Esophagus muscularis mucosa (tissue), 4 donors: Measurements from ENCODE around the gene THOP1. TPM values are rescaled to one million over a fixed set of nuclear protein-coding genes. Genes with fewer than 3 reads are reported as not detected.
"Not testable (repeated sequence)": the region's sequence is repeated elsewhere in the genome, so short reads cannot be mapped to it uniquely, and the experiment has no call there.

Experiments used
- DNase-seq: peaks from one replicate; pipeline ENCODE4 v3.0.0-alpha.2; 2017; ENCODE audit errors: extremely low spot score
- H3K27ac ChIP-seq, 4 donors: fragments of 200-600 bp; sonication (generic); replicated peaks in 1 of 4; 1 replicate in 3 of 4; 2 replicates in 1 of 4; pipeline ENCODE4 v1.5.1; 2016 to 2019; ENCODE audit warnings: mild to moderate bottlenecking in 1 of 4
- H3K27me3 ChIP-seq, 4 donors: fragments of 200-600 bp; sonication (generic); one replicate each; pipeline versions ENCODE4 v1.5.1 to v1.6.0; 2016 to 2019
- H3K36me3 ChIP-seq, 4 donors: fragments of 200-600 bp; sonication (generic); one replicate each; pipeline ENCODE4 v1.5.1; 2016 to 2019
- H3K4me1 ChIP-seq, 4 donors: fragments of 200-600 bp; sonication (generic); one replicate each; pipeline ENCODE4 v1.5.1; 2016 to 2019
- H3K4me3 ChIP-seq, 4 donors: fragments of 200-600 bp; sonication (generic); 1 replicate in 2 of 4; 2 replicates in 2 of 4; pipeline ENCODE4 v1.5.1; 2016 to 2019; ENCODE audit warnings: mild to moderate bottlenecking in 4 of 4, moderate library complexity in 1 of 4
- H3K9me3 ChIP-seq, 4 donors: fragments of 200-600 bp; sonication (generic); 1 replicate in 3 of 4; 2 replicates in 1 of 4; pipeline ENCODE4 v1.5.1; 2016 to 2019
- CTCF ChIP-seq, 3 experiments: fragments of 200-600 bp in 2 of 3; fragments of 450-650 bp in 1 of 3; sonication (generic) in 2 of 3; IDR thresholded peaks; one replicate each; pipeline ENCODE4 v1.5.1; 2017 to 2019; ENCODE audit warnings: antibody characterized with exemption in 3 of 3, mild to moderate bottlenecking in 2 of 3, moderate library complexity in 1 of 3
- EP300 ChIP-seq: sonication (generic); formaldehyde crosslinking; IDR thresholded peaks from one replicate; pipeline ENCODE4 v1.6.1; 2017; ENCODE audit warnings: antibody characterized with exemption
- POLR2A ChIP-seq: fragments of 450-650 bp; IDR thresholded peaks from one replicate; pipeline ENCODE4 v1.6.1; 2017; ENCODE audit warnings: antibody characterized with exemption, moderate library complexity, mild to moderate bottlenecking, low read depth
- POLR2AphosphoS5 ChIP-seq, 2 donors: sonication (generic); formaldehyde crosslinking; IDR thresholded peaks; one replicate each; pipeline ENCODE4 v1.6.1; 2017; ENCODE audit warnings: antibody characterized with exemption in 2 of 2
- WGBS: methylation state at CpG from one replicate; pipeline ENCODE4 v1.1.5; 2018; 5-methylcytosine and 5-hydroxymethylcytosine counted together
- intact Hi-C: fragments of 100-400 bp; cut with DNase I; formaldehyde crosslinking; loops from one replicate; pipeline ENCODE4 v1.15.1; 2023
- total RNA-seq, 4 donors: library from RNA; depleted of rRNA; stranded (reverse); fragments of >200 nt; gene quantifications; one replicate each; pipeline versions ENCODE4 v1.1.0 to v1.2.1, GENCODE V29; 2016

The THOP1 gene
- total RNA-seq, 4 donors from 2014 or later, result 22.8 to 65.3 (median 42.4) TPM

GRCh38 chr19:2790557-2791271, 5.4 kb downstream of the THOP1 start:
- intact Hi-C loops, result no loop called here
- 90% methylated on average over 24 of the region's 32 CpGs for WGBS
- no peak overlapping the region for H3K4me3 ChIP-seq
- H3K27ac ChIP-seq, result no peak overlapping the region
- peaks cover 8 to 17% (median 9%) of the 10 kb centered on the region in 4 donors for H3K4me1 ChIP-seq
- DNase-seq, result no peak
- H3K27me3 ChIP-seq, result no peaks in the 10 kb centered on the region
- TF ChIP-seq EP300 (no peak), CTCF (IDR thresholded peaks at IDR 0.05) (no peak), POLR2A (no peak), POLR2AphosphoS5 (IDR thresholded peaks at IDR 0.05) (no peak)
- no peaks in the 10 kb centered on the region for H3K9me3 ChIP-seq
- peaks cover 12 to 64% (median 49%) of the 10 kb centered on the region in 4 donors for H3K36me3 ChIP-seq

DNA sequence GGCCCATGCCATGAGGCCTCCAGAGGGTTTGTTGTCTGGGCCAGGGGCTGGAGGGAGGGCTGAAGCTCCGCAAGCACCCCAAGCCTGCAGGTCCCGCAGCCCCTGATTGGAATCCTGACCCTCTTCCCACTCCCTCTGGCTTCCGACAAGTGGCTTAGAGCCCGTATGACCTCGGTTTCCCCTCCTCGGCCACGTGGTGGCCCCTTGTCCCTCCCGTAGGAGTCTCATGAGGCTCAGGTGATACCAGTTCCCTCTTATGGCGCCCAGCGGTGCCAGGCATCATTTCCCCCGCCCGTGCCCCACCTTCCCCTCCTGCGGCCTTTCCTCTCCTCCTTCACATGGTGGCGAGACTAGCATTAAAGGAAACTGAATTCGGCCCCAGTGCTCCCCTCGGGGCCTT, 6.1 kb downstream of the THOP1 start:
- no peak overlapping the region for H3K4me3 ChIP-seq
- no peaks in the 10 kb centered on the region for H3K9me3 ChIP-seq
- no peaks in the 10 kb centered on the region for H3K27me3 ChIP-seq
- H3K4me1 ChIP-seq, result peaks cover under 1 to 10% (median 1%) of the 10 kb centered on the region in 4 donors
- TF ChIP-seq POLR2AphosphoS5 (IDR thresholded peaks at IDR 0.05) (no peak), EP300 (no peak), CTCF (IDR thresholded peaks at IDR 0.05) (no peak), POLR2A (no peak)
- no peak for DNase-seq
- H3K27ac ChIP-seq, result no peak overlapping the region
- 93% methylated on average over 16 of the region's 16 CpGs for WGBS
- intact Hi-C loops, result no loop called here
- H3K36me3 ChIP-seq, result peaks cover 13 to 72% (median 54%) of the 10 kb centered on the region in 4 donors

- Histone ChIP-seq H3K36me3 (peaks cover 13 to 76% (median 57%) of the 10 kb centered on the region in 4 donors), H3K4me1 (peaks cover 0 to 6% (median 2%) of the 10 kb centered on the region in 4 donors), H3K9me3 (no peaks in the 10 kb centered on the region), H3K27ac (no peak overlapping the region), H3K4me3 (no peak overlapping the region), H3K27me3 (no peaks in the 10 kb centered on the region)
- WGBS, result 91% methylated on average over 16 of the region's 16 CpGs
- TF ChIP-seq POLR2AphosphoS5 (IDR thresholded peaks at IDR 0.05), result no peak
- no peak for TF ChIP-seq EP300
- TF ChIP-seq CTCF (IDR thresholded peaks at IDR 0.05), result no peak
- no peak for TF ChIP-seq POLR2A
- no peak for DNase-seq
- intact Hi-C loops, result no loop called here
Measured at GRCh38 chr19:2791876-2792275, 6.6 kb downstream of the THOP1 start.

DNA sequence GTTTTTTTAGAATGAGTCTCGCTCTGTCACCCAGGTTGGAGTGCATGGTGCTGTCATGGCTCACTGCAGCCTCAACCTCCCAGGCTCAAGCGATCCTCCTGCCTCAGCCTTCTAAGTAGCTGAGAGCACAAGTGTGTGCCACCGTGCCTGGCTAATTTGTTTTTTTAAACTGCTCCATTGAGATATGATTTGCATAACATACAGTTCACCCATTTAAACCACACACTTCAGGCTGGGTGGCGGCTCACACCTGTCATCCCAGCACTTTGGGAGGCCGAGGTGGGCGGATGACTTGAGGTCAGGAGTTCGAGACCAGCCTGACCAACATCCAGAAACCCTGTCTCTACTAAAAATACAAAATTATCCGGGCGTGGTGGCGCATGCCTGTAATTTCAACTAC, 7.4 kb downstream of the THOP1 start:
- H3K4me1 ChIP-seq, H3K27ac ChIP-seq, intact Hi-C loops, DNase-seq, H3K27me3 ChIP-seq, H3K9me3 ChIP-seq, H3K4me3 ChIP-seq: not testable (repeated sequence)
- WGBS, result 98% methylated on average over 10 of the region's 10 CpGs
- H3K36me3 ChIP-seq, result peaks cover 13 to 84% (median 60%) of the 10 kb centered on the region in 4 donors

GRCh38 chr19:2793126-2793525, 7.8 kb downstream of the THOP1 start:
- no peak for TF ChIP-seq POLR2AphosphoS5 (IDR thresholded peaks at IDR 0.05)
- TF ChIP-seq POLR2A, result no peak
- no peak for TF ChIP-seq CTCF (IDR thresholded peaks at IDR 0.05)
- TF ChIP-seq EP300, result no peak
- intact Hi-C loops, result no loop called here

More at GRCh38 chr19:2793126-2793525, 7.8 kb downstream of the THOP1 start:
- H3K4me3 ChIP-seq, result no peak overlapping the region
- WGBS, result 96% methylated on average over 7 of the region's 7 CpGs
- H3K4me1 ChIP-seq, result peaks cover 0 to 7% (median 0%) of the 10 kb centered on the region in 4 donors
- no peak overlapping the region for H3K27ac ChIP-seq
- no peak for DNase-seq
- H3K9me3 ChIP-seq, result no peaks in the 10 kb centered on the region
- no peaks in the 10 kb centered on the region for H3K27me3 ChIP-seq
- peaks cover 13 to 88% (median 60%) of the 10 kb centered on the region in 4 donors for H3K36me3 ChIP-seq
